Astrocyte of the spinal cord (primary cell): ENCODE measurements around the gene SAAL1.

ENCODE experiments used
- DNase-seq: peaks from one replicate; pipeline ENCODE4 v3.0.0; 2011; ENCODE audit warnings: low read depth, low spot score
- H3K4me3 ChIP-seq: 2 replicates; pipeline ENCODE4 v1.5.1; 2011; ENCODE audit warnings: low read depth, mild to moderate bottlenecking, low read length, moderate library complexity
- in situ Hi-C: cut with HindIII; loops from 2 replicates; pipeline ENCODE4 v1.10.0; 2017; ENCODE audit warnings: low sequenced_read_pairs
- TF ChIP-seq, protein P1 (sequence below): IDR thresholded peaks from 2 replicates; pipeline ENCODE4 v1.5.1; 2012; ENCODE audit warnings: low read depth, mild to moderate bottlenecking, low read length, inconsistent platforms

Gene SAAL1

GRCh38 chr11:18063125-18063524 is 42.8 kb downstream of the SAAL1 start:
- in situ Hi-C loops = no loop called here
- TF ChIP-seq, protein P1, sequence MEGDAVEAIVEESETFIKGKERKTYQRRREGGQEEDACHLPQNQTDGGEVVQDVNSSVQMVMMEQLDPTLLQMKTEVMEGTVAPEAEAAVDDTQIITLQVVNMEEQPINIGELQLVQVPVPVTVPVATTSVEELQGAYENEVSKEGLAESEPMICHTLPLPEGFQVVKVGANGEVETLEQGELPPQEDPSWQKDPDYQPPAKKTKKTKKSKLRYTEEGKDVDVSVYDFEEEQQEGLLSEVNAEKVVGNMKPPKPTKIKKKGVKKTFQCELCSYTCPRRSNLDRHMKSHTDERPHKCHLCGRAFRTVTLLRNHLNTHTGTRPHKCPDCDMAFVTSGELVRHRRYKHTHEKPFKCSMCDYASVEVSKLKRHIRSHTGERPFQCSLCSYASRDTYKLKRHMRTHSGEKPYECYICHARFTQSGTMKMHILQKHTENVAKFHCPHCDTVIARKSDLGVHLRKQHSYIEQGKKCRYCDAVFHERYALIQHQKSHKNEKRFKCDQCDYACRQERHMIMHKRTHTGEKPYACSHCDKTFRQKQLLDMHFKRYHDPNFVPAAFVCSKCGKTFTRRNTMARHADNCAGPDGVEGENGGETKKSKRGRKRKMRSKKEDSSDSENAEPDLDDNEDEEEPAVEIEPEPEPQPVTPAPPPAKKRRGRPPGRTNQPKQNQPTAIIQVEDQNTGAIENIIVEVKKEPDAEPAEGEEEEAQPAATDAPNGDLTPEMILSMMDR = no peak
- no peak overlapping the region for H3K4me3 ChIP-seq
- DNase-seq = no peak

GRCh38 chr11:18061351-18061750 is 44.5 kb downstream of the SAAL1 start:
- no peak overlapping the region for H3K4me3 ChIP-seq
- TF ChIP-seq, protein P1 = no peak
- DNase-seq = no peak
- in situ Hi-C loops = no loop called here

DNA sequence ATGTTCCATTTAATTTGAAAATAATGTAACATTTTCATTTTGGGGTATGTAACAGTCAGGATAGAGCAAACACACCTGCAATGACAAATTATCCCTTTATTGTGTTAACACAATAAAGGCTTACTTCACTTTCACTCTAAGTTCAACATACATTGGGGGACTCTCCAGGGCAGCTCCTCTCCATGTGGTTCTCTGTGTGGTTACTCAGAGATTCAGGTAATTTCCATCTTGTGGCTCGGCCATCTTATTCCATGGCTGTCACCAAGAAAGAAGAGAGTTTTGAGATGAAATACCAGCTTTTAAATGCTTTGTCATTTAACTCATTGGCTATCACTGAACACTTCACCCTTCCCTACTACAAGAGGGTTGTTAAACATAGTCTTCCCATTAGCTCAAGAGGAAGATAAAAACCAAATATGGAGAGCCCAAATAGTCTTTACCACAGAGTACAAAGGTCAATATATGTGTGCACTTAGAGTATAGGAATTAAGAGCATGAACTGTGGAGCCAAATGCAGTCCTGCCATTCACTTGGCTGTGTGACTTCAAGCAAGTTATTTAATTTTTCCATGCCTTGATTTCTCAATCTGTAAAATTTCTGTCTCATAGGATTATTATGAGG is 49.2 kb downstream of the SAAL1 start:
- no peak for DNase-seq
- TF ChIP-seq, protein P1 = no peak
- in situ Hi-C loops = no loop called here
- H3K4me3 ChIP-seq = no peak overlapping the region

- in situ Hi-C loops = no loop called here
- DNase-seq = no peak
- H3K4me3 ChIP-seq = no peak overlapping the region
- TF ChIP-seq, protein P1 = no peak
Measured at GRCh38 chr11:18054511-18055103, 51.3 kb downstream of the SAAL1 start.

DNA sequence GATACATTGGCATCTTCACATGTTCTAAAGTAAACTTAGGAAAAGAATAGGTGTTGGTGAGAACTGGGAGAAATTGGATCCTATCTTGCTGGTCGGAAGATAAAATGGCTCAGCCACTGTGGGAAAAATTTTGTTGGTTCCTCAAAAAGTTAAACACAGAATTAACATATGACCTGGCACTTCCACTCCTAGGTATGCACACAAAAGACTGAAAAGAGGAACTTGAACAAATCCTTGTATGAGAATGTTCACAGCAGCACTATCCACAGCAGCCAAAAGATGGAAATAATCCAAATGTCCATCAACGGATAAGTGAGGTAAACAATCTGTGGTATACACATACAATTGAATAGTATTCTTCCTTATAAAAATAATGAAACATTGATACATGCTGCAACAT is 55.0 kb downstream of the SAAL1 start:
- no peak for DNase-seq
- in situ Hi-C loops = no loop called here
- TF ChIP-seq, protein P1 = no peak
- no peak overlapping the region for H3K4me3 ChIP-seq

- DNase-seq = peak; percentile 50
- H3K4me3 ChIP-seq = no peak within 1 kb of the TSS
- in situ Hi-C loops = no loop called here
Measured at GRCh38 chr11:18046116-18046777, 59.6 kb downstream of the SAAL1 start, which contains the start of gene TPH1. Gene TPH1, minus strand, starts transcription at chr11:18046269. Its CDS starts 5,507 bp downstream, at chr11:18040762.

More at GRCh38 chr11:18046116-18046777, 59.6 kb downstream of the SAAL1 start, which contains the start of gene TPH1:
- TF ChIP-seq, protein P1 = no peak
